Fibroblast of lung (primary cell): ENCODE data around the gene WHRN. TPM values are rescaled to one million over a fixed set of nuclear protein-coding genes. Genes with fewer than 3 reads are reported as not detected.

Experiments
- DNase-seq, 2 donors: peaks; one replicate each; pipeline versions ENCODE4 v3.0.0 to v3.0.0-alpha.2; 2010; ENCODE audit warnings: low read depth in 2 of 2
- H2AFZ ChIP-seq: 2 replicates; pipeline ENCODE4 v1.5.1; 2012; ENCODE audit warnings: low read length, control low read depth, inconsistent platforms
- H3K27ac ChIP-seq: 2 replicates; pipeline ENCODE4 v1.5.1; 2011; ENCODE audit warnings: low read length, control low read depth; ENCODE audit not compliant: insufficient read depth
- H3K27me3 ChIP-seq: 2 replicates; pipeline ENCODE4 v1.5.1; 2011; ENCODE audit warnings: mild to moderate bottlenecking, low read length; ENCODE audit not compliant: control insufficient read depth, insufficient read depth
- H3K36me3 ChIP-seq: 2 replicates; pipeline ENCODE4 v1.5.1; 2011; ENCODE audit warnings: low read length; ENCODE audit not compliant: control insufficient read depth, insufficient read depth
- H3K4me1 ChIP-seq: 2 replicates; pipeline ENCODE4 v1.5.1; 2011; ENCODE audit warnings: low read length; ENCODE audit not compliant: control insufficient read depth, insufficient read depth; ENCODE audit errors: extremely low read depth
- H3K4me2 ChIP-seq: 2 replicates; pipeline ENCODE4 v1.5.1; 2011; ENCODE audit warnings: low read length, control low read depth; ENCODE audit not compliant: insufficient read depth; ENCODE audit errors: extremely low read depth
- H3K4me3 ChIP-seq, 4 experiments: fragments of 200-600 bp in 1 of 4; sonication (generic) in 1 of 4; replicated peaks in 1 of 4; 2 replicates each; pipeline ENCODE4 v1.5.1; 2011 to 2016; ENCODE audit warnings: low read length in 4 of 4, low read depth in 3 of 4, mild to moderate bottlenecking in 3 of 4, control low read depth in 2 of 4, inconsistent platforms in 1 of 4, mixed read lengths in 1 of 4; ENCODE audit not compliant: insufficient read depth in 1 of 4; ENCODE audit errors: control extremely low read depth in 1 of 4
- H3K79me2 ChIP-seq: 2 replicates; pipeline ENCODE4 v1.5.1; 2012; ENCODE audit warnings: mild to moderate bottlenecking, low read length, inconsistent platforms; ENCODE audit not compliant: control insufficient read depth, insufficient read depth
- H3K9ac ChIP-seq: 2 replicates; pipeline ENCODE4 v1.5.1; 2011; ENCODE audit warnings: mild to moderate bottlenecking, low read length, control low read depth; ENCODE audit not compliant: insufficient read depth
- H3K9me3 ChIP-seq: 2 replicates; pipeline ENCODE4 v1.5.1; 2012; ENCODE audit warnings: low read depth, low read length; ENCODE audit not compliant: control insufficient read depth, insufficient read depth
- H4K20me1 ChIP-seq: 2 replicates; pipeline ENCODE4 v1.5.1; 2011; ENCODE audit warnings: low read length; ENCODE audit not compliant: control insufficient read depth, insufficient read depth; ENCODE audit errors: extremely low read depth
- EZH2 ChIP-seq: IDR thresholded peaks from 2 replicates; pipeline ENCODE4 v1.5.1; 2012; ENCODE audit warnings: low read length, control low read depth, mild to moderate bottlenecking; ENCODE audit errors: missing control alignments
- polyA plus RNA-seq, 2 donors: library from polyadenylated mRNA; depleted of rRNA in 1 of 2; stranded (reverse) in 1 of 2; unstranded in 1 of 2; fragments of >200 nt; gene quantifications; 2 replicates each; pipeline ENCODE4 v1.2.1, GENCODE V29; 2011 to 2012; ENCODE audit warnings: missing spikeins in 1 of 2
- total RNA-seq: library from RNA; depleted of rRNA; stranded (reverse); fragments of >200 nt; gene quantifications from 2 replicates; pipeline ENCODE4 v1.2.1, GENCODE V29; 2014
- TF ChIP-seq, protein P1 (sequence below), 2 donors: IDR thresholded peaks in 1 of 2; conservative IDR thresholded peaks in 1 of 2; 1 replicate in 1 of 2; 2 replicates in 1 of 2; pipeline ENCODE4 v1.5.1; 2011 to 2012; ENCODE audit warnings: low read length in 2 of 2, control low read depth in 1 of 2, inconsistent platforms in 1 of 2, low read depth in 1 of 2, mild to moderate bottlenecking in 1 of 2

Gene WHRN
- total and polyA plus RNA-seq, 2 donors (not counting 1 experiment from before 2014, with no cell fraction given): 0.16 to 1.8 TPM

DNA sequence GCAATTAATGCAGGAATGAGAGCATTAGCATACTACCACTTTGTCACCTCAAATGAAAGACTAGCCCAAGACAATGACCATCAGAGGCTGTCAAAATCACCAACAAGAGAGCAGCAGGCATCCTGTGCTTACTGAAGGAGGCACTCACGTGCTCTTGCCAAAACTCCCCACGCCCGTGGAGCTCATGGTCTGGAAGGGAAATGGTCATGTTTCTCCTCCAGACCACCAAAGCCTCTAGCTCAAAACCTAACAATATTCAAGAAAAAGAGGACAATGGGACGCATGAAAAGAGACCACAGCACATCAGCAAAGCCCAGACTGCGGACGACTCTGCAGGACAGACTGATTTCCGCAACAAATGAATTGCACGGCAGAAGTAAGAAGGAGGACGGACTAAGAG is 130.3 kb downstream of the WHRN start:
- TF ChIP-seq EZH2: no peak
- TF ChIP-seq, protein P1, sequence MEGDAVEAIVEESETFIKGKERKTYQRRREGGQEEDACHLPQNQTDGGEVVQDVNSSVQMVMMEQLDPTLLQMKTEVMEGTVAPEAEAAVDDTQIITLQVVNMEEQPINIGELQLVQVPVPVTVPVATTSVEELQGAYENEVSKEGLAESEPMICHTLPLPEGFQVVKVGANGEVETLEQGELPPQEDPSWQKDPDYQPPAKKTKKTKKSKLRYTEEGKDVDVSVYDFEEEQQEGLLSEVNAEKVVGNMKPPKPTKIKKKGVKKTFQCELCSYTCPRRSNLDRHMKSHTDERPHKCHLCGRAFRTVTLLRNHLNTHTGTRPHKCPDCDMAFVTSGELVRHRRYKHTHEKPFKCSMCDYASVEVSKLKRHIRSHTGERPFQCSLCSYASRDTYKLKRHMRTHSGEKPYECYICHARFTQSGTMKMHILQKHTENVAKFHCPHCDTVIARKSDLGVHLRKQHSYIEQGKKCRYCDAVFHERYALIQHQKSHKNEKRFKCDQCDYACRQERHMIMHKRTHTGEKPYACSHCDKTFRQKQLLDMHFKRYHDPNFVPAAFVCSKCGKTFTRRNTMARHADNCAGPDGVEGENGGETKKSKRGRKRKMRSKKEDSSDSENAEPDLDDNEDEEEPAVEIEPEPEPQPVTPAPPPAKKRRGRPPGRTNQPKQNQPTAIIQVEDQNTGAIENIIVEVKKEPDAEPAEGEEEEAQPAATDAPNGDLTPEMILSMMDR (conservative IDR thresholded peaks at IDR 0.05 in 1 of 2, IDR thresholded peaks at IDR 0.05 in 1 of 2; ENCODE audit: low read depth in 1 of 2, low read length in 2 of 2): no peak
- no peaks in the 10 kb centered on the region for H3K9me3 ChIP-seq

DNA sequence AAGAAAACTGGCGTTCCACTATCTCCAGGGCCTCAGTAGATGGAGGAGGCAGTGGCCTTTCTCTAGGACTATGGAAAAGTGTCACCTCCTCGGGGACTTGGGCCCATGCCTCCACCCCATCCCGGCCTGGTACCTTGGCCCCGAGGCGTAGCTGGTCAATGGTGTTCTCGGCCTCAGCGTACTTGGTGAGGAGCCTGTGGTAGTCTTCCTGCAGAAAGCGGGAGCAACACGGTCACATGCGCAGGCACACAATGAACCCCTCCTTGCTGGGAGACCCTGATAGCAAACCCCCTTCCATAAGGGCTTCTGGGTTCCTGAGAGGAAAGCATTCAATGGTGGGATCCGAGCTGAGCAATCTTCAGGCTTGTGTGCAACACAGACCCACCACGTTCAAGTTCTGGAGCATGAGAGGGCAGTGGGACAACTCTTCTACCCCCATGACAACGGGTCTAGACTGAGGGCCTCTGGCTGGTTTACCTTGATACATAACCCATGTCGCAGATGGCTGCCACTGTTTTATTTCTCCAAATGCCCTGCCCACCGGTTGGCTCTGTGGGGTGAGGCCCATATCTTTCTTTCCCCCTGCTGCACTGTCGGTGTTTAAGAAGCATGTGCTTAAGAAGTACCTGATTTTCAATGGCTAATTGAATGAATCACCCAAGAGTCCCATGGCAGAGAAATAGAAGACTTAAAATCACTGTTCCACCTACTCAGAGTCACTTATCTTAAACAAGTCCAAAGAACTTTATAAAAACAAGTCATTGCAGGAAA is 131.1 kb downstream of the WHRN start:
- DNase-seq: no peak
- TF ChIP-seq, protein P1 (conservative IDR thresholded peaks at IDR 0.05 in 1 of 2, IDR thresholded peaks at IDR 0.05 in 1 of 2; ENCODE audit: low read depth in 1 of 2, low read length in 2 of 2): no peak
- no peak for TF ChIP-seq EZH2
- no peaks in the 10 kb centered on the region for H3K27me3 ChIP-seq
- no peak overlapping the region for H3K4me3 ChIP-seq
- peaks cover 11% of the 10 kb centered on the region for H3K4me1 ChIP-seq
- no peaks in the 10 kb centered on the region for H4K20me1 ChIP-seq
- no peaks in the 10 kb centered on the region for H3K9me3 ChIP-seq
- H2AFZ ChIP-seq: no peak overlapping the region
- peaks cover 5% of the 10 kb centered on the region for H3K36me3 ChIP-seq
- no peaks in the 10 kb centered on the region for H3K79me2 ChIP-seq
- H3K27ac ChIP-seq: no peak overlapping the region
- H3K4me2 ChIP-seq: no peak overlapping the region
- H3K9ac ChIP-seq: no peak overlapping the region

More for the DNA sequence above, 130.3 kb downstream of the WHRN start:
- DNase-seq: no peak
- no peak overlapping the region for H3K27ac ChIP-seq
- H3K4me1 ChIP-seq: peaks cover 11% of the 10 kb centered on the region
- no peak overlapping the region for H2AFZ ChIP-seq
- no peaks in the 10 kb centered on the region for H4K20me1 ChIP-seq
- H3K27me3 ChIP-seq: no peaks in the 10 kb centered on the region
- H3K36me3 ChIP-seq: peaks cover 5% of the 10 kb centered on the region
- no peak overlapping the region for H3K4me2 ChIP-seq
- H3K4me3 ChIP-seq: no peak overlapping the region
- no peaks in the 10 kb centered on the region for H3K79me2 ChIP-seq
- no peak overlapping the region for H3K9ac ChIP-seq

DNA sequence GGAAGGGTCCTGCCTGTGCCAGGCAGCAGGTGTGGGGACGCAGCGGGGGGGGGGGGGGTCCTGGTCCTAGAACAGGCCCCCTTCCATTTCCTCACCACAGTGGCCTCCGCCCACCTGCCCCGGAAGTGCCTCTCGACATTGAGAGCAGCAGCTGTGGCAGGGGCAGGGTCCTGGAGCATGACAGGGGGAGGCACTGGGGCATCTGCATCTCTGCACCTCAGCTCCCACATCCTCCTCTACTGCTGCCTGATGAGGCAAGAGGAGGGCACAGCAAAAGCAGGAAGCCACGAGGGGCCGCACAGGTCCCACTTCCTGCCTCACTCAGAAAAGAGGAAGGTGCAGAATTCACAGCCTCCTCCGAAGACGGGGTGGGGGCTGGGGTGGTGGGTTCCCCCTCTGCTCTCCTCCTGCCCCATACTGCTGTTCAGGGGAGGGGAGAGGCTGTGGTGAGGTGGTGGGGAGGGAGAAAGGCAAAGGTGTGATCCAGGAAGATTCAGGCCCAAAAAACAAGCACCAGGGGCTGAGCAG is 132.3 kb downstream of the WHRN start:
- H3K4me3 ChIP-seq: no peak overlapping the region
- peaks cover 5% of the 10 kb centered on the region for H3K36me3 ChIP-seq
- DNase-seq: no peak
- peaks cover 11% of the 10 kb centered on the region for H3K4me1 ChIP-seq
- TF ChIP-seq EZH2: no peak
- TF ChIP-seq, protein P1 (conservative IDR thresholded peaks at IDR 0.05 in 1 of 2, IDR thresholded peaks at IDR 0.05 in 1 of 2; ENCODE audit: low read depth in 1 of 2, low read length in 2 of 2): no peak
- H3K4me2 ChIP-seq: no peak overlapping the region
- H2AFZ ChIP-seq: no peak overlapping the region
- no peaks in the 10 kb centered on the region for H3K79me2 ChIP-seq
- no peak overlapping the region for H3K9ac ChIP-seq
- no peak overlapping the region for H3K27ac ChIP-seq
- H3K27me3 ChIP-seq: no peaks in the 10 kb centered on the region
- H3K9me3 ChIP-seq: no peaks in the 10 kb centered on the region
- no peaks in the 10 kb centered on the region for H4K20me1 ChIP-seq
